ENCODE results near the gene ZNF438. TPM values are rescaled to one million over a fixed set of nuclear protein-coding genes. Genes with fewer than 3 reads are reported as not detected.
A peak's percentile ranks its signal among the peaks of the same experiment; 100 is the strongest.

The ZNF438 gene
- total RNA-seq, 1 donor: 4.7 TPM

GRCh38 chr10:31014161-31014875 is 17.3 kb downstream of the ZNF438 start:
- DNase-seq (ENCODE audit: low read depth): peak; percentile 61
- TF ChIP-seq, protein P1, sequence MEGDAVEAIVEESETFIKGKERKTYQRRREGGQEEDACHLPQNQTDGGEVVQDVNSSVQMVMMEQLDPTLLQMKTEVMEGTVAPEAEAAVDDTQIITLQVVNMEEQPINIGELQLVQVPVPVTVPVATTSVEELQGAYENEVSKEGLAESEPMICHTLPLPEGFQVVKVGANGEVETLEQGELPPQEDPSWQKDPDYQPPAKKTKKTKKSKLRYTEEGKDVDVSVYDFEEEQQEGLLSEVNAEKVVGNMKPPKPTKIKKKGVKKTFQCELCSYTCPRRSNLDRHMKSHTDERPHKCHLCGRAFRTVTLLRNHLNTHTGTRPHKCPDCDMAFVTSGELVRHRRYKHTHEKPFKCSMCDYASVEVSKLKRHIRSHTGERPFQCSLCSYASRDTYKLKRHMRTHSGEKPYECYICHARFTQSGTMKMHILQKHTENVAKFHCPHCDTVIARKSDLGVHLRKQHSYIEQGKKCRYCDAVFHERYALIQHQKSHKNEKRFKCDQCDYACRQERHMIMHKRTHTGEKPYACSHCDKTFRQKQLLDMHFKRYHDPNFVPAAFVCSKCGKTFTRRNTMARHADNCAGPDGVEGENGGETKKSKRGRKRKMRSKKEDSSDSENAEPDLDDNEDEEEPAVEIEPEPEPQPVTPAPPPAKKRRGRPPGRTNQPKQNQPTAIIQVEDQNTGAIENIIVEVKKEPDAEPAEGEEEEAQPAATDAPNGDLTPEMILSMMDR (IDR thresholded peaks at IDR 0.05; ENCODE audit: insufficient read depth, low read depth, low read length): no peak
- no peak overlapping the region for H3K4me3 ChIP-seq (ENCODE audit: low read depth, low read length)

DNA sequence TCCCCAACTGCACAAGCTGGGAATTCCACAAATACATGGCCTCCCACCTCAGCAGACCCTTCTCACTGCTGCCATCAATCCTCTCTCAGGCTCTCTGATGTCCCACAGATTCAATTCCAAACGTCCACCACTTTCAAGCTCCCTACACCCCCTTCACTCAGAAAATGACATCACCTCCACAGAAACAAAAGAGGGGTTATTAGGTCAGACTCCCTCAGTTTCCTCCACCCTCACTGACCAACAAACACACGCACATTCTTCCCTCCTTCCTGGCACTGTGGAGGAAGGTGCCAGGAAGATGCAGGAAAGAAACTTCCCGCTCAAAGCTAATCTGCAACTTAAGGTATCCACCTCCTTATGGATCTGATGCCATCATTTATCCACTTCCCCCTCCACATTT is 18.3 kb downstream of the ZNF438 start:
- no peak overlapping the region for H3K4me3 ChIP-seq (ENCODE audit: low read depth, low read length)
- DNase-seq (ENCODE audit: low read depth): no peak
- TF ChIP-seq, protein P1 (IDR thresholded peaks at IDR 0.05; ENCODE audit: insufficient read depth, low read depth, low read length): no peak

- peak; percentile 48 for DNase-seq (ENCODE audit: low read depth)
Measured at GRCh38 chr10:31011665-31012022, 20.0 kb downstream of the ZNF438 start.

DNA sequence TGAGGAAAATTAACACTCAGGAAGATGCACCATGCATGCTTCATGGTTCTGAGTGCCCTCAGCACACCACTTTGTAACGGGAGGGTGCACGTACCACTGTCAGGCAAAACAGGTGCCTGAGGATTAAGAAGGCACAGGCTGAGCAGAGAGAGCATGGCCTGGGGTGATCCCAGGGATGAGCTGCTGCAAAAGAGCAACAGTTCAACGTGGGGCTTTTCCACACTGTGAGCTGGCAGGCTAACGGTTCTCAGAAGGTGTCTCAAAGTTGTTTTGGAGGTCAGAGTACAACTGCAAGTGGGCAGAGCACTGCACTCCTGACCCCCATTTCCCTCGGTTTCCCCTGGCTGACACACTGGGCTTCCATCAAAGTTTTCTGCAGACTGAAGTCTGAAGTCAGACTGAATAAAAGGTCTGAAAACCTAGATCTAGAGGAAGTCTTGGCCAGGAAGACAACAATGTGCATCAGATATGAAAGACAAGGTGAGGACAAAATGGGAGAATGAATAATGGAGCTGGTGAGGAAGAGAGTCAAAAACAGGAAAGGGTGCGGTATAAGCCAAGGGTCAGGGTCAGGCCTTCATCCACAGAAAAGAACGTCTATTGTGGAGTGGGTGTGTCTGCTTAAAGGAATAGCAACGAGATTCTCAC is 20.5 kb downstream of the ZNF438 start:
- no peak for DNase-seq (ENCODE audit: low read depth)
- H3K4me3 ChIP-seq (ENCODE audit: low read depth, low read length): no peak overlapping the region
- TF ChIP-seq, protein P1 (IDR thresholded peaks at IDR 0.05; ENCODE audit: insufficient read depth, low read depth, low read length): no peak

More at GRCh38 chr10:31011665-31012022, 20.0 kb downstream of the ZNF438 start:
- no peak overlapping the region for H3K4me3 ChIP-seq (ENCODE audit: low read depth, low read length)
- TF ChIP-seq, protein P1 (IDR thresholded peaks at IDR 0.05; ENCODE audit: insufficient read depth, low read depth, low read length): no peak

DNA sequence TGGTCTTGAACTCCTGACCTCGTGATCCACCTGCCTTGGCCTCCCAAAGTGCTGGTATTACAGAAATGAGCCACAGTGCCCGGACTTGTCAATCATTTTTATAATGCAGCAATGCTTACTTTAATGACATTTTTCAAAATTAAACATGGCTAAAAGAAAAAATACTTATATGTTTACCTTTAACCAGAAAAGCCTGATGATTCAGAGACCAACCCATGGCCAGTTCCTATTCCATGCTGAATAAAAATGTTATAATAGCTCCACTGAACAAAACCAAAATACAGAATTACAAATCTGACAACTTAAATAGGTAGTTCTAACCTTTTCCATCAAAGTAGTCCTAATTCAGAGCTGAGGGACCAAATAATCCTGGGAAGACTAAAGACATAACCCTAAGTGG is 21.6 kb downstream of the ZNF438 start:
- TF ChIP-seq, protein P1 (IDR thresholded peaks at IDR 0.05; ENCODE audit: insufficient read depth, low read depth, low read length): no peak
- no peak for DNase-seq (ENCODE audit: low read depth)
- H3K4me3 ChIP-seq (ENCODE audit: low read depth, low read length): no peak overlapping the region

GRCh38 chr10:31005895-31006294 is 25.8 kb downstream of the ZNF438 start:
- H3K4me3 ChIP-seq (ENCODE audit: low read depth, low read length): no peak overlapping the region
- no peak for DNase-seq (ENCODE audit: low read depth)
- TF ChIP-seq, protein P1 (IDR thresholded peaks at IDR 0.05; ENCODE audit: insufficient read depth, low read depth, low read length): no peak
